Right cardiac atrium (tissue), 5 donors: ENCODE data around the gene MSX2. TPM values are rescaled to one million over a fixed set of nuclear protein-coding genes. Genes with fewer than 3 reads are reported as not detected.
"Not testable (repeated sequence)": the region's sequence is repeated elsewhere in the genome, so short reads cannot be mapped to it uniquely, and the experiment has no call there.

Experiments
- ATAC-seq, 2 donors: fragments of 200-7000 bp; cut with Tn5 transposase; one replicate each; pipeline versions ENCODE4 v1.8.0 to v1.9.1; 2020; ENCODE audit warnings: moderate library complexity in 2 of 2, mild to moderate bottlenecking in 1 of 2
- DNase-seq, 3 donors: peaks; one replicate each; pipeline ENCODE4 v3.0.0-alpha.2; 2020
- H3K27ac ChIP-seq: one replicate; pipeline ENCODE4 v1.5.1; 2013; ENCODE audit warnings: mild to moderate bottlenecking, low read length, control low read depth, moderate library complexity
- H3K27me3 ChIP-seq: one replicate; pipeline ENCODE4 v1.6.1; 2013; ENCODE audit not compliant: control insufficient read depth, insufficient read depth
- H3K4me1 ChIP-seq: one replicate; pipeline ENCODE4 v1.6.1; 2013; ENCODE audit warnings: low read length; ENCODE audit not compliant: control insufficient read depth, insufficient read depth
- H3K4me3 ChIP-seq: one replicate; pipeline ENCODE4 v1.5.1; 2013; ENCODE audit warnings: low read length, control low read depth
- H3K9me3 ChIP-seq: one replicate; pipeline ENCODE4 v1.6.1; 2013; ENCODE audit warnings: low read length; ENCODE audit not compliant: control insufficient read depth
- WGBS: extraction: QIAGEN DNeasy Blood & Tissue Kit; methylation state at CpG from one replicate; pipeline ENCODE4 v1.1.7; 2013; 5-methylcytosine and 5-hydroxymethylcytosine counted together
- intact Hi-C, 4 donors: fragments of 100-400 bp; cut with DNase I; formaldehyde crosslinking; loops; one replicate each; pipeline versions ENCODE4 v1.11.0 to v1.14.0; 2022 to 2023
- polyA plus RNA-seq: library from polyadenylated mRNA; stranded (reverse); fragments of 200-250 nt; gene quantifications from one replicate; pipeline ENCODE4 v1.2.3, GENCODE V29; 2013
- total RNA-seq, 4 donors: library from RNA; stranded (reverse); fragmentation: NEBNext Ultra II Directional; extraction: Animal tissue kit (Norgen Biotek cat#: 25700); gene quantifications; one replicate each; pipeline ENCODE4 v1.2.1, GENCODE V29; 2021
- donor health status: healthy with polysubstance abuse.
- donor health status: DM: no; HTN: yes; CAD: no.
- donor health status: DM: no; HTN: no; CAD: no.
- donor health status: DM: no; HTN: yes; CAD: no; lungs with severe emphysema.
- donor health status: DM: yes; HTN: yes; CAD: no.

The MSX2 gene
- total and polyA plus RNA-seq, 5 donors: 1.9 to 3.2 (median 2.6) TPM

DNA sequence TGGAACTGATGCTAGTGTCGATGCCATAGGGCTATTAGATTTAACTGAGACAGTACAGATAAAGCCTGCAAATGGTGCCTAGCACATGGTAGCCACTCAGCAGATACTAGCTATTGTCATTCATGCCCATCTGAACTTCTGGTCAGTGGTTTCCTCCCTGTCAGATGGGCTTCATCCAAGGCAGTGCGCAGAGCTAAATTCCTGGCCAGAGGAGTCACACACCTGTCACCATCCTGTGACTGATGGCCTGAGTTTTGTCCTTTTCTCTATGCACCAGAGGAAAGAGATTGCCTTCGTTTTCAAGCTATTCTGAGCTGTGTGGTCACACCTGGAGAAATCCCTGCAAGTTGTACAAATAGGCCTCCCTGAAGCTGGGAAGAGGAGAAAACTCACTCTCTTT, 34.7 kb downstream of the MSX2 start:
- intact Hi-C loops: no loop called here

DNA sequence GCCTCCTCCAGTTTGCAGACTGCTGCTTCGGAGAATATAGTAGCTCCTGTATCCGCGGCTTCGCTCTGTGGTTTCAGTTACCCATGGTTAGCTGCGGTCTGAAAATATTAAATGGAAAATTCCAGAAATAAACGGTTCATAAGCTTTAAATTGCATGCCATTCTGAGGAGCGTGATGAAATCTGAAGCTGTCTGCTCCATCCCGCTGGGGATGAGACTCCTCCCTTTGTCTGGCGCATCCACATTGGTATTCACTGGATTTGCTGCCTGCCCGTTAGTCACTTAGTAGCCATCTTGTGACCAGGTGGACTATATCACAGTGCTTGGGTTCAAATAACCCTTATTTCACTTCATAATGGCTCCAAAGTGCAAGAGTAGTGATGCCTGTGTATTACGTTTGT, 36.3 kb downstream of the MSX2 start:
- Histone ChIP-seq H3K9me3 (no peaks in the 10 kb centered on the region), H3K4me3 (no peak overlapping the region)
- WGBS: 89% methylated on average over 11 of the region's 11 CpGs

More for the DNA sequence above, 34.7 kb downstream of the MSX2 start:
- H3K9me3 ChIP-seq: no peaks in the 10 kb centered on the region
- H3K4me3 ChIP-seq: no peak overlapping the region
- no peaks in the 10 kb centered on the region for H3K27me3 ChIP-seq
- DNase-seq (no peak), ATAC-seq (no peak)
- H3K4me1 ChIP-seq: no peaks in the 10 kb centered on the region
- H3K27ac ChIP-seq: no peak overlapping the region
- 63% methylated on average over 3 of the region's 3 CpGs for WGBS

DNA sequence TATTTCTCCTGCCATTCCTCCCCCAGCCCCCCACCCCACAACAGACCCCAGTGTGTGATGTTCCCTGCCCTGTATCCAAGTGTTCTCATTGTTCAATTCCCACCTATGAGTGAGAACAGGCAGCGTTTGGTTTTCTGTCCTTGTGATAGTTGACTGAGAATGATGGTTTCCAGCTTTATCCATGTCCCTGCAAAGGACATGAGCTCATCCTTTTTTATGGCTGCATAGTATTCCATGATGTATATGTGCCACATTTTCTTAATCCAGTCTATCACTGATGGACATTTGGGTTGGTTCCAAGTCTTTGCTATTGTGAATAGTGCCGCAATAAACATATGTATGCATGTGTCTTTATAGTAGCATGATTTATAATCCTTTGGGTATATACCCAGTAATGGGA, 37.0 kb downstream of the MSX2 start:
- H3K4me3 ChIP-seq, ATAC-seq, H3K4me1 ChIP-seq, H3K27ac ChIP-seq, intact Hi-C loops, H3K9me3 ChIP-seq, DNase-seq, H3K27me3 ChIP-seq: not testable (repeated sequence)
- 73% methylated on average over 1 of the region's 2 CpGs for WGBS

More for the DNA sequence above, 36.3 kb downstream of the MSX2 start:
- Histone ChIP-seq H3K4me1 (no peaks in the 10 kb centered on the region), H3K27me3 (no peaks in the 10 kb centered on the region), H3K27ac (no peak overlapping the region)
- no peak for DNase-seq
- intact Hi-C loops: no loop called here
- no peak for ATAC-seq

DNA sequence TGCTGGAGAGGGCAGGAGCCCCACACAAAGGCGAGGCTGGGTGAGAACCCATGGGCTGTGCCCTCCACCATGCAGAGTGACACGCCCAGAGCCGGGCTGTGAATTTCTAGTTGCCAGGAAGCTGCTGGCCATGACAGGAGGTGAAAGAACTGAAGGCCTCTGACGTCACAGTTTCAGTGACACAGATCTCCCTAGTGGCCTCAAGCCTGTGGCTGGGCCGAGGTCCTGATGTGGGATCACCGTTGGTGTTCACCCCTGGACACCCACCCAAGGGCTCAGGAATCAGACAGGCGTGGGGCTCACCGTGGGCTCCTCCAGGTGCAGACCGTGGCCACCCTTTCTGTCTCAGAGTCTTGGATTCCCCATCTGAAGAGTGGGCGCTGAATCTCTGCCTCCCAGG, 39.9 kb downstream of the MSX2 start:
- ATAC-seq: no peak
- Histone ChIP-seq H3K4me1 (no peaks in the 10 kb centered on the region), H3K4me3 (no peak overlapping the region), H3K9me3 (no peaks in the 10 kb centered on the region), H3K27ac (no peak overlapping the region), H3K27me3 (no peaks in the 10 kb centered on the region)
- 76% methylated on average over 10 of the region's 10 CpGs for WGBS
- intact Hi-C loops: no loop called here
- DNase-seq: no peak

DNA sequence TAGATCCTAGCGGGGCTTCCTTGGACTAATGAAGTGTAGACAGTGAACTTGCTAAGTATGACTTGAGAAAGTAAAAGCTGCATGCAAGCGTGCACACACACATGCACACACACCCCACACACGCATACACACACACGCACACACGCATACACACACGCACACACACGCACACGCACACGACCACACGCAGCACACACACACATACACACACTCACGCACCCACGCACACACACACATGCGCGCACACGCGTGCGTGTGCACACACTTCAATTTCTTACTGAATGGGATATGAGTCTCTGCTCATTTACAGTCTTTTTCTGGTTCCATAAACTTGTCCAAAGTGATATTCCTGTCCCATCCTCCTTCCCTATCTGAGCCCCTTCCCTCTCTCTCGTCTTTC, 41.2 kb downstream of the MSX2 start:
- Histone ChIP-seq H3K9me3 (no peaks in the 10 kb centered on the region), H3K27me3 (no peaks in the 10 kb centered on the region), H3K27ac (no peak overlapping the region), H3K4me1 (no peaks in the 10 kb centered on the region), H3K4me3 (no peak overlapping the region)
- 88% methylated on average over 18 of the region's 18 CpGs for WGBS
- intact Hi-C loops: no loop called here
- ATAC-seq: no peak
- DNase-seq: no peak

DNA sequence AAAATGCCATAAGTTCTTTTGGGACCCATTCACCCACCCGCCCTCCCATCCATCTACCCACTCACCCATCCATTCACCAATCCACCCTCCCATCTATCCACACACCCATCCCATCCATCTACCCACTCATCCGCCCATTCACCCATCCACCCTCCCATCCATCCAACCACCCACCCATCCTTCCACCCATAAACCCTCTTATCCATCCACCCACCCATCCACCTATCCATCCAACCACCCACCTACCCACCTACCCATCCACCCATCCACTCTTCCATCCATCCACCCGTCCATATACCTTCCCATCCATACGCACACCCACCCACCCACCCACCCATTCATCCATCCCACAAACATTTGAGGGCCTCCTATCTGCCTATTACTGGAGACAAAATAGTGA, 43.3 kb downstream of the MSX2 start:
- H3K27me3 ChIP-seq: no peaks in the 10 kb centered on the region

DNA sequence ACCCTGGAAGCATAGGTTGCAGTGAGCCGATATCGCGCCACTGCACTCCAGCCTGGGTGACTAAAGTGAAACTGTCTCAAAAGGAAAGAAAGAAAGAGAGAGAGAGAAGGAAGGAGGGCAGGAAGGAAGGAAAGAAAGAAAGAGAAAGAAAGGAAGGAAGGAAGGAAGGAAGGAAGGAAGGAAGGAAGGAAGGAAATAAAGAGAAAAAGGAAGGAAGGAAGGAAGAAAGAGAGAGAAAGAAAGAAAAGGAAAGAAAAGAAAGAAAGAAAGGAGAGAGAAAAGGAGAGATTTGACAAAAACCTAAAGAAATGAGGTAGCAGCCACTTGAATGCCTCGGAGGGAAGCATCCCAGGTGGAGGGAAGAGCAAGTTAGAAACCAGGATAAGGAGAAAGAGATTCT, 44.6 kb downstream of the MSX2 start:
- ATAC-seq: no peak
- intact Hi-C loops: no loop called here
- H3K4me1 ChIP-seq: no peaks in the 10 kb centered on the region
- H3K4me3 ChIP-seq: no peak overlapping the region
- DNase-seq: no peak
- WGBS: 91% methylated on average over 4 of the region's 4 CpGs
- no peaks in the 10 kb centered on the region for H3K27me3 ChIP-seq
- no peaks in the 10 kb centered on the region for H3K9me3 ChIP-seq
- H3K27ac ChIP-seq: no peak overlapping the region

More for the DNA sequence above, 43.3 kb downstream of the MSX2 start:
- H3K27ac ChIP-seq: no peak overlapping the region
- no peak for ATAC-seq
- no peak overlapping the region for H3K4me3 ChIP-seq
- no peaks in the 10 kb centered on the region for H3K9me3 ChIP-seq
- H3K4me1 ChIP-seq: no peaks in the 10 kb centered on the region
- no peak for DNase-seq
- 65% methylated on average over 4 of the region's 4 CpGs for WGBS
- intact Hi-C loops: no loop called here

DNA sequence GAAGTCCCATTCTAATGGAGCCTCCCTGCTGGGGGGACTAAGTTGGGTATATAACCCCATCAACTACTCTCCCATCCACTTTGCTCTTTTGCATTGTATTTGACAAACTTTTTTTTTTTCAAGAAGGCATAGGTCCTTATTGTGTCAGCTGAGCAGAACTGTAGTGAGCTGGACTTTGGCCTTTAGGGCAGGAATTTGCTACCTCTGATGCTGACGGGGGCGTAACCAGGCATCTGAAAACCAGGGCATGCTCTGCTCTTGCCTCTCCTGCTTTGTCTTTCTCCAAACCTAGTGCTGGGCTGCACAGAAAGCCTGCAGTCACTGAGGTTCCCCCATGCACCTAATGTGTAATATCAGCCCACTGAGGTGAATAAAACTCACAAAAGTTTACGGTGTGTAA, 49.0 kb downstream of the MSX2 start:
- Histone ChIP-seq H3K27ac (no peak overlapping the region), H3K4me1 (no peaks in the 10 kb centered on the region), H3K9me3 (no peaks in the 10 kb centered on the region), H3K27me3 (no peaks in the 10 kb centered on the region), H3K4me3 (no peak overlapping the region)
- ATAC-seq (no peak), DNase-seq (no peak)
- 87% methylated on average over 3 of the region's 3 CpGs for WGBS
- intact Hi-C loops: no loop called here

DNA sequence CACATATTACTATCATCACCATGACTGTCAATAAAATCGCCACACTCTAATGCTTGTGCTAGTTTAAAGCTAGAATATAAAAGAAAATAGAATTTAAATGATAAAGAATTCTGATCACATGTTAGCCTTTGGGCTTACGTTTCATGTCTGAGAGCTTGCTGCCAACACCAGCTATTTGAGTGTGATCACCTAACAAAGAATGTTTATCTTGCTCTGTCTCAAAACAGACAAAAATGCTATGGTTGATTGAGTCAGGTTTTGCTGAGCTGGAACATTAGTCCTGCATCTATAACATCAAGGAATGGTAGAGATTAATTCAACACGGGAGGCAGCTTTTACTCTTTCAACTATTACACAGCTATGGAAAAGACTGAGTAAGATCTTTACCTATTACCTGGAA, 50.7 kb downstream of the MSX2 start:
- no peaks in the 10 kb centered on the region for H3K4me1 ChIP-seq
- ATAC-seq (no peak), DNase-seq (no peak)
- intact Hi-C loops: no loop called here
- H3K27me3 ChIP-seq: no peaks in the 10 kb centered on the region
- H3K27ac ChIP-seq: no peak overlapping the region
- H3K4me3 ChIP-seq: no peak overlapping the region
- no peaks in the 10 kb centered on the region for H3K9me3 ChIP-seq
- WGBS: 64% methylated on average over 3 of the region's 3 CpGs

DNA sequence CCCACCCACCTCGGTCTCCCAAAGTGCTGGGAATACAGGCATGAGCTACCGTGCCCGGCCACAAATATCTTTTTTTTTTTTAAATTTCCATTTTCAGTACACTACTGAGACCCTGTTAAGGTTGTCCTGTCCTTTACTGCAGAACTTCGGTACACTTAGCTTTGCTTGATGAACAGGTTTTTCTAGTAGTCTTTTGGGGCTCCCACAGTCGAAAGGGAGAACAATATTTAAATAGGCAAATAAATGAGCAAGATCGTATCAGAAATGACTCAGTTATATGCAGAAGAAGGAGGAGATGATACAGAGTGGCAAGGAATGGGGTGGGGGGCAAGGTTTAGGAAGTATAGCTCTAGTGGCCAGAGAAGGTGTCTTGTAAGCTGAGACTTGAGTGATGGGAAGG, 52.7 kb downstream of the MSX2 start:
- Histone ChIP-seq H3K4me1 (no peaks in the 10 kb centered on the region), H3K27me3 (no peaks in the 10 kb centered on the region), H3K27ac (no peak overlapping the region), H3K4me3 (no peak overlapping the region), H3K9me3 (no peaks in the 10 kb centered on the region)
- DNase-seq: no peak
- intact Hi-C loops: no loop called here
- ATAC-seq: no peak
- 88% methylated on average over 6 of the region's 6 CpGs for WGBS

DNA sequence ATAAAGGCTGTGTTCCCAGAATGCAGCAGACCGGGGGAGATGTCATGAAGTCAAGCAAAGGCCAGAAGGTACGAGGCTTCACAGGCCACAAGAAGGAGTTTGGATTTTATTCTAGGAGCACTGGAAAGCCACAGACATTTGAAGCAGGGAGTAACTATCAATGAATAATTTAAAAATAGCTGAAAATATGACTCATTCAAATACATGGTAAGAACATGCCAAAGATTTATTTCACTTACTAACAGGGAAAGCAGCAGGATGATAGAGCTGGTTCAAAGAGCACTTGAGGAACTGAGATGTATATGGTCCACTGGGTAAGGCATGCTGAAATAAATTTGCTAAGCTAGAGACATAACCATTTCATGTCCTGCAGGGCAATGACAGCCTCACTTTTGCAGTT, 53.2 kb downstream of the MSX2 start:
- 67% methylated on average over 2 of the region's 2 CpGs for WGBS
- intact Hi-C loops: no loop called here
- H3K27ac ChIP-seq: no peak overlapping the region
- H3K4me3 ChIP-seq: no peak overlapping the region
- no peaks in the 10 kb centered on the region for H3K4me1 ChIP-seq
- H3K9me3 ChIP-seq: no peaks in the 10 kb centered on the region
- ATAC-seq (no peak), DNase-seq (no peak)
- no peaks in the 10 kb centered on the region for H3K27me3 ChIP-seq
